GM19324 (cell line): Measurements from ENCODE around the gene ZNF70.

Experiments
- ATAC-seq: cut with Tn5 transposase; IDR thresholded peaks from one replicate; pipeline ENCODE4 v1.9.1; 2021; ENCODE audit warnings: mild to moderate bottlenecking, moderate library complexity; ENCODE audit not compliant: unreplicated experiment, low FRiP score

Gene ZNF70

DNA sequence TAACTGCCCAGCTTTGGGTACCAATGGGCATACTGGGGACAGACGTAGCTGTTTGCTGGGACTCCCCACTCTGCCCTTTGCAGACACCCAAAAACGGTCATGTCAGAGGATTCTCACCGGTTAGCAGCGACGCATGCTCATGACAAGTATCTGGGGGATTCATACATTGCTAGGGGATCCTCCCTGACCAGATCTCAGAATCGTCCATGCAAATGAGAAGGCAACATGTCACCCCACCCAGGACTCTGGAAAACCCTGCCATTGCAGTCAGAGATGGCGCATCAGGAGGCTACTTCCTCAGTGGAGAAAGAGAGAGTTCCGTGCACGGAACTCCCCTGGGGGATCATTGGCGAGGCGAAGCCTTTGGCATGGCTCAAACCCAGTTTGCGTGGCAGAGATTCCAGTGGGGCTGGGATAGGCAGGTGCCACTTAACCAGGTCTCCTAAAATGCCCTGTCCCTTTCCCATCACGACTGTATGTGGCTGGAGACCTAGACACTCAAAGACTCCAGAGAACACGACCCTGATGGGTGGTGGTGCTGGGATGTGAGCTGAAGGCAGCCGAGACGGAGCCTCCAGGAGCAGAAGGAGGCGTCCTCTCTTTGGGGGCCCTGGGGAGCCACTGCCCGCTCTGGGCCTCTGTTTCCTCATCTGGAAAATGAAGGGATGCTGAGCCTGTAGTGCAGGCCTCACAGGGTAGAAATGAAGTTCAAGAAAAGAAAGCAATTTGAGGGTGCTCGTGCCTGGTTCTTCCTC is 55.2 kb downstream of the ZNF70 start:
- ATAC-seq, result no peak

DNA sequence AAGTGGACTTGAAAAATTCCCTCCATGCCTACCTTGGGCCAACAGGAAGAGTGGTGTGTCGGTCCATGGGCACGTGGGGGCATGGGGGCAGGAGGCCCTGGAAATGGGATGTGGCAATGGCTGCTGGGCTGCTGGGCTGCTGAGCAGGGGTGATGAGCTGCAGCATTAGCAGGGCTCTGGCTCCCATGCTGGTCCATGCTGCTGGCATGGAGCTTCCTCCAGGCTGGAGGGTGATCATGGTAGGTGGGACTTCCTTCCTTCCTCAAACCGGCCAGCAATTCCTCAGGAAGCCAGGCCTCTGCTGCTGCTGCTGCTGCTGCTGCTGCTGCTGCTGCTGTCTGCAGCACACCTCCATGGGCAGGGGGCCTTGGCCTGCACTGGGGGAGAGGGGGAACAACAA is 55.8 kb downstream of the ZNF70 start:
- no peak for ATAC-seq

DNA sequence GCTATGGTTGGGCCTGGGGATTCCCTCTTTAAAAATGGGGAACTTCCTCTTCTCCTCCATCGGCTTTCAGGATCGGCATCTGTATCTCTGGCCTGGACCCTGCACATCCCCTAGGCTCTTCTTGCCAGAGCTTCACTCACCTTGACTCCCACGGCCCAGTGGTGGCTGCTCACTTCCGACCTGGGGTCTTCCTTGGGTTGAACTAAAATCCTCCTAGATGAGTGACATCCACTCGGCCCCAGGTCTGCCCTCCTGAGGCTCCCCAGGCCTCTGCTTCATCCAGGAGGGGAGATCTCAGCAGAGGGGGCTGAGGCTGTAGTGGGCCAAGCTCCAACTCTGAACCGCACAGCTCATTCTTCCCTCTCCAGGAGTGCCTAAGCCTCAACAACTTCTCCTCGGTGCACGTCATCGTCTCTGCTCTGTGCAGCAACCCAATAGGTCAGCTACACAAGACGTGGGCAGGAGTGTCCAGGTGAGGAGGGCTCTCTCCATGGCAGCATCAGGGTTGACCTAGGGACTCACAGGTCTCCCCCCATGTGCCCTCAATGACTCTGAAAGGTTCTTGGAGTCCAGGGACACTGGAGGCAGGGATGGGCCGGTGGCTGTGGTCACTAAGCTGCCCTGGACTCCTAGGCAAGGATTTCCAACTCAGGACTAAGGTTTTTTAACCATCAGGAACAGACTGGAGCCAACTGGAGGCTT is 56.8 kb downstream of the ZNF70 start:
- no peak for ATAC-seq

DNA sequence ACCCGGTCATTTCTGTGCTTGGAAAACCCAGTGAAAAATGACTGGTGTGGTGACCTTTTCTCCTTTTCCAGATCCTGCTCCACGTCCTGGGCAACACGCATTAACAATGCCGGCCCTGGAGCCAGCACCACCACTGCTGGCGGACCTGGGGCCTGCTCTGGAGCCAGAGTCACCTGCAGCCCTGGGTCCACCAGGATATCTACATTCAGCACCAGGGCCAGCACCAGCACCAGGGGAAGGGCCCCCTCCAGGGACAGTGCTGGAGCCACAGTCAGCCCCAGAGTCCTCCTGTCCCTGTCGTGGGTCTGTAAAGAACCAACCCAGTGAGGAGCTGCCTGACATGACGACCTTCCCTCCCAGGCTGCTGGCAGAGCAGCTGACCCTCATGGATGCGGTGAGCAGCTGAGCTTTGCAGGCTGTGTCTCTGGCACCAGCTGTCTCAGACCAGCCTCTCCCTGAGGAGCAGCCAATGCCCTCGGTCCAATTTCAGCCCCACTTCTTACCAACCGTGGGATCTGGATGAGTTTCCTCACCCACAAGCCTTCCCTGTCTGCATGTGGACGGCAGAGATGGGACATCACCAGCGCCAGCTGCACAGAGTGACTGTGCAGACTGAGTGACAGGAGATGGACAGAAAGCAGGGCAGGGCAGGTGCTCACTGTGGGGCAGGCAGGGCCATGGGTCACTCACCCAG is 58.2 kb downstream of the ZNF70 start:
- no peak for ATAC-seq

DNA sequence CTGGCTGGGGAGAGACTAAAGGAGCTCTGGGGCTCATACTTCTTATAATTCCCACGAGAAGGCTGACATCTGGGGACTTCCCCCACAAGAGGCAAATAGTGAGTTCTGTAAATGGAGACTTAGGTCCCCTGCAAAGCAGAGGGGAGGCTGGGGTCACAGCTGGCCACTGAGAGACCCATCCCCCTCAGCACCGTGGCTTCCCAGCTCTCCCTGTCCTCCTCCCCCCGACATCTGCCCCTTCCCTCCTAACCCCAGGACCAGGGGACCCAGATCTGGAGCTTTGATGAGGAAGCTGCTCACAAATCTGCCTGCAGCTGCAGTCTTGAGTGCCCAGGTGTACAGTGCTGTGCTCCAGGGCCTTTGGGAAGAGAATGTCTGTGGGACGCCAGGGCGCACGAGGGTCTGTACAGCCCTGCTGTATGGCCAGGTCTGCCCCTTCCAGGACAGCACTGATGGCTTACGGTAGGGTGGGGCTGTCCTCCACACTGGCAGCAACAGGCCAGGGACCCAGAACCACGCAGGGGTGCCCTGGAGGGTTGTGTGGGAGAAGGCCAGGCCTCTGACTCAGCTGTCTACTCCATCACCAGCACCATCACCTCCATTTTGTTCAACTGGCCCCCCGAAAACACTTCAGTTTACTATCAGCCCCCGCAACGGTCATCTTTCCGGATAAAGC is 59.0 kb downstream of the ZNF70 start:
- no peak for ATAC-seq

DNA sequence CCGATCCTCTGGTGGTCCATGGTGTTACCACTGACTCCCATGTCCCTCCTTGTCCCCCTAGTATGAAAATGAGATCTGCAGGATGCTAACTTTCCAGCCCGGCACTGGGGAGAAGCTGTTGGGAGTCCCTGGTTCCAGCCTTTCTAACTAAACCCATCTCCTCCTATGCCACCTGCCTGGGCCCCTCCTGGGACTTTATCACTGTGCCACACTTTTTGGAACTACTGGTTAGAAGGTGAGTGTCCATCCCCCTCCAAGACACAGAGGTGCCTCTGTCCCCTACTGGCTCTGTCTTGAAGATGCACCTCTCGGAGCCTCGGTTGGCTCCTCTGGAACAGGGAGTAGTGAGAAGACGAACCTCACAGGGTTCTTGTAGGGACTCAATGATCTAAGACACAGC is 60.2 kb downstream of the ZNF70 start, which contains the start of gene RGL4:
Gene RGL4, plus strand, starts transcription at position 301 of the 400 bp plus-strand sequence. CDS start 1,018 bp downstream, outside the sequence.
- ATAC-seq, result no peak

DNA sequence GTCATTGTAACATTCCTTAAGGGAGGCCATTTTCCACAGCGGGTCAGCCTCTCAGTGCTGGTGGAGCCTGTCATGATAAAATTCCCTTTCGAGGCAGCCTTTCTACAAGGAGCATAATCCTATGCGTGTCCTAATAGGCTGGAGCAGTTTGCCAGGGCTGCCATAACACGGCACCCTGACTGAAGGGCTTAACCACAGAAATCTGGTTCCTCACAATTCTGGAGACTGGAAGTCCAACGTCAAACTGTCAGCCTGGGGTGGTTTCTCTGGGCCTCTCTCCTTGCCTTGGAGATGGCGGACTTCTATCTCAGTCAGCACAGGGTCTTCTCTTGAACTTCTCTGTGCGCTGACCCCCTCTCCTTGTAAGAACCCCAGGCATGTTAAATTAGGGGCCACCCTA is 61.5 kb downstream of the ZNF70 start:
- no peak for ATAC-seq
